ENCODE data around the gene CEP162. TPM values are rescaled to one million over a fixed set of nuclear protein-coding genes. Genes with fewer than 3 reads are reported as not detected.

Gene CEP162
- total and polyA plus RNA-seq, 2 experiments from 2014 or later = 6.2 to 9.8 TPM

DNA sequence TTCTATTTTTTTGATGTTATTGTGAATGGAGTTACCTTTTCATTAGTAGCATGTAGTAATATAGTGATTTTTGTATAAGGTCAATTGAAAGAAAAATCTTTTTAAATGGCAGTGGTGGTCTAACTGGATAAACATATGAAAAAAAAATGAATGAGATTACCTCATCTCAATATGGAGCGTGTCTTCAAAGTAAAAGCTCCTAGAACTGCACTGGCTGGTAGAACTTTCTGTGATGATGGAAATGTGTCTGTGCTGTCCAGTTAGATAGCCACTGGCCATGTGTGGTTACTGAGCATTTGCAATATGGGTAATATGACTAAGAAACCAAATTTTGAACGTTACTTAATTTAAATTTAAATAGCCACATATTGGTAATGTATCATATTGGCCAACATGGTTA lies 149.8 kb downstream of the CEP162 start:
- no peak overlapping the region for H3K4me3 ChIP-seq
- H3K27ac ChIP-seq = no peak overlapping the region
- H3K27me3 ChIP-seq = no peaks in the 10 kb centered on the region
- no peak for DNase-seq (ENCODE audit: low read depth in 1 of 2, low spot score in 1 of 2)
- no peaks in the 10 kb centered on the region for H3K36me3 ChIP-seq
- TF ChIP-seq, protein P1, sequence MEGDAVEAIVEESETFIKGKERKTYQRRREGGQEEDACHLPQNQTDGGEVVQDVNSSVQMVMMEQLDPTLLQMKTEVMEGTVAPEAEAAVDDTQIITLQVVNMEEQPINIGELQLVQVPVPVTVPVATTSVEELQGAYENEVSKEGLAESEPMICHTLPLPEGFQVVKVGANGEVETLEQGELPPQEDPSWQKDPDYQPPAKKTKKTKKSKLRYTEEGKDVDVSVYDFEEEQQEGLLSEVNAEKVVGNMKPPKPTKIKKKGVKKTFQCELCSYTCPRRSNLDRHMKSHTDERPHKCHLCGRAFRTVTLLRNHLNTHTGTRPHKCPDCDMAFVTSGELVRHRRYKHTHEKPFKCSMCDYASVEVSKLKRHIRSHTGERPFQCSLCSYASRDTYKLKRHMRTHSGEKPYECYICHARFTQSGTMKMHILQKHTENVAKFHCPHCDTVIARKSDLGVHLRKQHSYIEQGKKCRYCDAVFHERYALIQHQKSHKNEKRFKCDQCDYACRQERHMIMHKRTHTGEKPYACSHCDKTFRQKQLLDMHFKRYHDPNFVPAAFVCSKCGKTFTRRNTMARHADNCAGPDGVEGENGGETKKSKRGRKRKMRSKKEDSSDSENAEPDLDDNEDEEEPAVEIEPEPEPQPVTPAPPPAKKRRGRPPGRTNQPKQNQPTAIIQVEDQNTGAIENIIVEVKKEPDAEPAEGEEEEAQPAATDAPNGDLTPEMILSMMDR (IDR thresholded peaks at IDR 0.05; ENCODE audit: low read depth, low read length) = no peak
- no peaks in the 10 kb centered on the region for H3K9me3 ChIP-seq (ENCODE audit: low read depth)
- peaks cover 9% of the 10 kb centered on the region for H3K4me1 ChIP-seq (ENCODE audit: low read depth)

GRCh38 chr6:84074988-84075781 lies 152.3 kb downstream of the CEP162 start:
- no peak overlapping the region for H3K4me3 ChIP-seq
- DNase-seq (ENCODE audit: low read depth in 1 of 2, low spot score in 1 of 2) = peak in 1 of 2 donors; percentile 40
- H3K9me3 ChIP-seq (ENCODE audit: low read depth) = no peaks in the 10 kb centered on the region
- no peak overlapping the region for H3K27ac ChIP-seq
- H3K36me3 ChIP-seq = no peaks in the 10 kb centered on the region
- no peaks in the 10 kb centered on the region for H3K27me3 ChIP-seq
- TF ChIP-seq, protein P1 (IDR thresholded peaks at IDR 0.05; ENCODE audit: low read depth, low read length) = no peak
- H3K4me1 ChIP-seq (ENCODE audit: low read depth) = no peaks in the 10 kb centered on the region

Other genes with a start within 250 kb of the CEP162 start
- 8.7 and 14.6 TPM in 2 replicates for gene MRAP2, start 193.9 kb downstream of the CEP162 start, total RNA-seq
- gene MRAP2, start 193.9 kb downstream of the CEP162 start, polyA plus RNA-seq = 17.4 and 20.6 TPM in 2 replicates

Measured in cardiac muscle cell (in vitro differentiated cells and primary cell).